Endothelial cell of umbilical vein (primary cell): ENCODE data around the gene PARS2.

Experiments
- CTCF ChIP-seq, 2 donors: IDR thresholded peaks; 1 replicate in 1 of 2; 2 replicates in 1 of 2; pipeline ENCODE4 v1.5.1; 2011; ENCODE audit warnings: low read length in 2 of 2, mild to moderate bottlenecking in 2 of 2, moderate library complexity in 2 of 2, control low read depth in 1 of 2, inconsistent platforms in 1 of 2, low read depth in 1 of 2; ENCODE audit not compliant: insufficient read depth in 1 of 2; ENCODE audit errors: extremely low read depth in 1 of 2
- EZH2 ChIP-seq: IDR thresholded peaks from 2 replicates; pipeline ENCODE4 v1.6.1; 2012; ENCODE audit warnings: borderline replicate concordance, low read depth, mild to moderate bottlenecking, moderate library complexity, low read length, inconsistent platforms; ENCODE audit not compliant: severe bottlenecking
- POLR2A ChIP-seq: IDR thresholded peaks from 2 replicates; pipeline ENCODE4 v1.6.1; 2012; ENCODE audit warnings: low read depth, mild to moderate bottlenecking, control low read depth, low read length

- TF ChIP-seq CTCF (IDR thresholded peaks at IDR 0.05; ENCODE audit: extremely low read depth in 1 of 2, insufficient read depth in 1 of 2, low read depth in 1 of 2, low read length in 2 of 2) (no peak), POLR2A (no peak), EZH2 (no peak)
Measured at GRCh38 chr1:54784066-54784465, 19.7 kb upstream of the PARS2 start.
